Astrocyte (in vitro differentiated cells and primary cell): ENCODE data around the gene LRMDA. TPM values are rescaled to one million over a fixed set of nuclear protein-coding genes. Genes with fewer than 3 reads are reported as not detected.

Source experiments
- DNase-seq: peaks from one replicate; pipeline ENCODE4 v3.0.0-alpha.2; 2010; ENCODE audit warnings: low read depth
- FAIRE-seq: peaks from 2 replicates; lab custom pipeline; 2011; peaks lifted over from hg19 to GRCh38; lab: Jason Lieb, UNC
- H2AFZ ChIP-seq: 2 replicates; pipeline ENCODE4 v1.6.0; 2012; ENCODE audit warnings: low read depth, low read length, inconsistent platforms
- H3K27ac ChIP-seq: 2 replicates; pipeline ENCODE4 v1.5.1; 2011; ENCODE audit warnings: low read depth, low read length, inconsistent platforms
- H3K27me3 ChIP-seq: 2 replicates; pipeline ENCODE4 v1.6.0; 2011; ENCODE audit warnings: low read length, inconsistent platforms; ENCODE audit not compliant: insufficient read depth
- H3K36me3 ChIP-seq: 2 replicates; pipeline ENCODE4 v1.5.1; 2011; ENCODE audit warnings: low read length, inconsistent platforms; ENCODE audit not compliant: insufficient read depth
- H3K4me1 ChIP-seq: 2 replicates; pipeline ENCODE4 v1.5.1; 2011; ENCODE audit warnings: low read length, inconsistent platforms; ENCODE audit not compliant: insufficient read depth
- H3K4me2 ChIP-seq: 2 replicates; pipeline ENCODE4 v1.6.0; 2012; ENCODE audit warnings: low read length, inconsistent platforms
- H3K4me3 ChIP-seq: 2 replicates; pipeline ENCODE4 v1.5.1; 2011; ENCODE audit warnings: low read depth, mild to moderate bottlenecking, low read length, inconsistent platforms; ENCODE audit not compliant: insufficient read depth
- H3K79me2 ChIP-seq: 2 replicates; pipeline ENCODE4 v1.6.0; 2012; ENCODE audit warnings: mild to moderate bottlenecking, low read length, inconsistent platforms; ENCODE audit not compliant: insufficient read depth
- H3K9ac ChIP-seq: 2 replicates; pipeline ENCODE4 v1.6.0; 2012; ENCODE audit warnings: mild to moderate bottlenecking, low read length, inconsistent platforms
- H3K9me3 ChIP-seq: 2 replicates; pipeline ENCODE4 v1.5.1; 2012; ENCODE audit warnings: low read depth, mild to moderate bottlenecking, low read length, inconsistent platforms; ENCODE audit not compliant: insufficient read depth
- H4K20me1 ChIP-seq: 2 replicates; pipeline ENCODE4 v1.6.0; 2012; ENCODE audit warnings: low read length, inconsistent platforms; ENCODE audit not compliant: insufficient read depth
- H3K27ac Mint-ChIP-seq: one replicate; pipeline ENCODE4 v1.8.0; 2021; ENCODE audit warnings: mild to moderate bottlenecking, mixed read lengths; ENCODE audit not compliant: unreplicated experiment
- H3K27me3 Mint-ChIP-seq: one replicate; pipeline ENCODE4 v1.8.0; 2021; ENCODE audit warnings: low read depth, mixed read lengths; ENCODE audit not compliant: unreplicated experiment
- H3K36me3 Mint-ChIP-seq: one replicate; pipeline ENCODE4 v1.8.0; 2021; ENCODE audit warnings: low read depth, mixed read lengths; ENCODE audit not compliant: unreplicated experiment
- H3K4me1 Mint-ChIP-seq: one replicate; pipeline ENCODE4 v1.8.0; 2021; ENCODE audit warnings: low read depth, mixed read lengths; ENCODE audit not compliant: unreplicated experiment
- H3K4me3 Mint-ChIP-seq: one replicate; pipeline ENCODE4 v1.8.0; 2021; ENCODE audit warnings: mild to moderate bottlenecking, moderate library complexity, mixed read lengths; ENCODE audit not compliant: unreplicated experiment
- H3K9me3 Mint-ChIP-seq: one replicate; pipeline ENCODE4 v1.8.0; 2021; ENCODE audit warnings: mild to moderate bottlenecking, mixed read lengths; ENCODE audit not compliant: unreplicated experiment
- CTCF ChIP-seq: IDR thresholded peaks from 2 replicates; pipeline ENCODE4 v1.5.1; 2011; ENCODE audit warnings: low read depth, mild to moderate bottlenecking, inconsistent platforms, low read length, moderate library complexity; ENCODE audit not compliant: insufficient read depth
- EZH2 ChIP-seq: IDR thresholded peaks from 2 replicates; pipeline ENCODE4 v1.6.1; 2012; ENCODE audit warnings: mild to moderate bottlenecking, low read length, inconsistent platforms; ENCODE audit not compliant: insufficient read depth
- total RNA-seq: library from RNA; stranded (reverse); gene quantifications from 2 replicates; pipeline ENCODE4 v1.2.1, GENCODE V29; 2021

The LRMDA gene
- total RNA-seq, 1 donor from 2014 or later: 2.7 TPM

DNA sequence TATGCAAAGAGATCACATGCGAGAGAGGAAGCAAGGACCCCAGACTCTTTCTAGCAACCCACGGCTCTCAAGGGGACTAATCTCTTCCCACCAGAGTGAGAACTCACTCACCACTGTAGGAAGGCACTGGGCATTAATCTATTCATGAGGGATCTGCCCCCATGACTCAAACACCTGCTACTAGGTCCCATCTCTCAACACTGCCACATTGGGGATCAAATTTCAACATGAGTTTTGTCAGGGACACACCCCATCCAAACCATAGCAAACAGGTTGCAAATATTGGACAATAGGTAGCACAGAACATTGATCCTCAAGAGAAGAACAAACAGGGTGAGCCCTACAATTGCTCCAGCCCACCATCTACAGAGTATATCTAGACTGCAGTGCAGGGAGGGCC is 740.6 kb downstream of the LRMDA start:
- Histone ChIP-seq H3K36me3 (no peaks in the 10 kb centered on the region), H3K27ac (no peak overlapping the region), H3K9me3 (no peaks in the 10 kb centered on the region), H4K20me1 (no peaks in the 10 kb centered on the region), H3K27me3 (peaks cover 2% of the 10 kb centered on the region), H3K9ac (no peak overlapping the region), H3K4me1 (no peaks in the 10 kb centered on the region), H3K4me2 (no peak overlapping the region), H2AFZ (no peak overlapping the region), H3K79me2 (no peaks in the 10 kb centered on the region), H3K4me3 (no peak overlapping the region)
- FAIRE-seq (no peak), DNase-seq (no peak)
- peaks cover 8% of the 10 kb centered on the region for H3K27me3 Mint-ChIP-seq
- no peak overlapping the region for H3K27ac Mint-ChIP-seq
- H3K9me3 Mint-ChIP-seq: peaks cover 5% of the 10 kb centered on the region
- H3K4me3 Mint-ChIP-seq: no peak overlapping the region
- TF ChIP-seq EZH2 (no peak), CTCF (no peak)
- H3K36me3 Mint-ChIP-seq: no peaks in the 10 kb centered on the region
- no peaks in the 10 kb centered on the region for H3K4me1 Mint-ChIP-seq

GRCh38 chr10:76175533-76176165 is 744.2 kb downstream of the LRMDA start:
- Histone ChIP-seq H3K4me3 (no peak overlapping the region), H4K20me1 (no peaks in the 10 kb centered on the region), H3K27ac (no peak overlapping the region), H3K4me1 (no peaks in the 10 kb centered on the region), H3K27me3 (no peaks in the 10 kb centered on the region), H3K4me2 (no peak overlapping the region), H3K9ac (no peak overlapping the region), H3K9me3 (no peaks in the 10 kb centered on the region), H2AFZ (no peak overlapping the region), H3K79me2 (no peaks in the 10 kb centered on the region), H3K36me3 (no peaks in the 10 kb centered on the region)
- H3K27ac Mint-ChIP-seq: no peak overlapping the region
- H3K36me3 Mint-ChIP-seq: no peaks in the 10 kb centered on the region
- no peak for DNase-seq
- H3K27me3 Mint-ChIP-seq: peaks cover 5% of the 10 kb centered on the region
- peaks cover 5% of the 10 kb centered on the region for H3K9me3 Mint-ChIP-seq
- no peak for FAIRE-seq
- H3K4me3 Mint-ChIP-seq: no peak overlapping the region
- TF ChIP-seq EZH2 (no peak), CTCF (no peak)
- no peaks in the 10 kb centered on the region for H3K4me1 Mint-ChIP-seq

- Mint-ChIP-seq H3K4me3 (no peak overlapping the region), H3K4me1 (no peaks in the 10 kb centered on the region), H3K27ac (no peak overlapping the region), H3K27me3 (peaks cover 5% of the 10 kb centered on the region), H3K9me3 (peaks cover 5% of the 10 kb centered on the region), H3K36me3 (peaks cover 2% of the 10 kb centered on the region)
- no peak overlapping the region for H3K9ac ChIP-seq
- no peak for FAIRE-seq
- no peak for DNase-seq
- no peaks in the 10 kb centered on the region for H3K27me3 ChIP-seq
- no peaks in the 10 kb centered on the region for H3K36me3 ChIP-seq
- no peaks in the 10 kb centered on the region for H3K79me2 ChIP-seq
- no peak overlapping the region for H3K4me2 ChIP-seq
- H3K9me3 ChIP-seq: no peaks in the 10 kb centered on the region
- H4K20me1 ChIP-seq: no peaks in the 10 kb centered on the region
- H3K4me1 ChIP-seq: peaks cover 1% of the 10 kb centered on the region
- TF ChIP-seq EZH2: no peak
- TF ChIP-seq CTCF: no peak
- no peak overlapping the region for H2AFZ ChIP-seq
- no peak overlapping the region for H3K27ac ChIP-seq
- no peak overlapping the region for H3K4me3 ChIP-seq
Observed at GRCh38 chr10:76176166-76176550, 744.7 kb downstream of the LRMDA start.
